Putamen (tissue), 1 donor: ENCODE measurements around the gene ZNF600.
"Not testable (repeated sequence)": the region's sequence is repeated elsewhere in the genome, so short reads cannot be mapped to it uniquely, and the experiment has no call there.

Source experiments
- DNase-seq: peaks from one replicate; pipeline ENCODE4 v3.0.0-alpha.2; 2016; ENCODE audit warnings: low spot score

Gene ZNF600

GRCh38 chr19:52786464-52787354, at the start of gene ZNF600:
ZNF600 (minus strand) TSS chr19:52786791; CDS start chr19:52778888, 7,903 bp downstream.
- peak; percentile 19 for DNase-seq

- not testable (repeated sequence) for DNase-seq
These were observed 47.7 kb upstream of the ZNF600 start for GRCh38 chr19:52834289-52834688.

GRCh38 chr19:52833541-52833940, 47.0 kb upstream of the ZNF600 start:
- not testable (repeated sequence) for DNase-seq

GRCh38 chr19:52829866-52830265, 43.3 kb upstream of the ZNF600 start:
- DNase-seq = not testable (repeated sequence)

GRCh38 chr19:52825765-52826164, 39.2 kb upstream of the ZNF600 start:
- DNase-seq = no peak

GRCh38 chr19:52823676-52824075, 37.1 kb upstream of the ZNF600 start:
- DNase-seq = no peak

GRCh38 chr19:52821204-52821960, 34.8 kb upstream of the ZNF600 start, which contains the start of gene ZNF28:
ZNF28 (minus strand) TSS chr19:52821633; CDS start chr19:52817958, 3,675 bp downstream.
- DNase-seq = peak; percentile 51

- DNase-seq = not testable (repeated sequence)
These were observed 34.0 kb upstream of the ZNF600 start for GRCh38 chr19:52820472-52821203.

- DNase-seq = no peak
These were observed 23.2 kb upstream of the ZNF600 start for GRCh38 chr19:52809801-52810200.

- DNase-seq = not testable (repeated sequence)
These were observed 13.5 kb upstream of the ZNF600 start for GRCh38 chr19:52799950-52800640.

- DNase-seq = no peak
These were observed 2.8 kb upstream of the ZNF600 start for GRCh38 chr19:52789440-52789839.

GRCh38 chr19:52786078-52786463, 520 bp downstream of the ZNF600 start:
- no peak for DNase-seq

GRCh38 chr19:52785506-52785905, 1.1 kb downstream of the ZNF600 start:
- DNase-seq = no peak

GRCh38 chr19:52782864-52783263, 3.7 kb downstream of the ZNF600 start:
- DNase-seq = not testable (repeated sequence)

- no peak for DNase-seq
These were observed 7.8 kb downstream of the ZNF600 start for GRCh38 chr19:52778811-52779210.

- DNase-seq = not testable (repeated sequence)
These were observed 30.1 kb downstream of the ZNF600 start for GRCh38 chr19:52756447-52756846.

- no peak for DNase-seq
These were observed 36.8 kb downstream of the ZNF600 start for GRCh38 chr19:52749780-52750179.

GRCh38 chr19:52748336-52748950, 38.1 kb downstream of the ZNF600 start:
- DNase-seq = peak; percentile 51

GRCh38 chr19:52745919-52746318, 40.7 kb downstream of the ZNF600 start:
- DNase-seq = not testable (repeated sequence)

GRCh38 chr19:52743091-52743490, 43.5 kb downstream of the ZNF600 start:
- no peak for DNase-seq

- no peak for DNase-seq
These were observed 44.1 kb downstream of the ZNF600 start for GRCh38 chr19:52742516-52742915.
